H1 (cell line): ENCODE data around the gene GNAI2. TPM values are rescaled to one million over a fixed set of nuclear protein-coding genes. Genes with fewer than 3 reads are reported as not detected.

Experiments used
- CTCF ChIA-PET: fragments of 300-600 bp; sonication (Branson Sonifier 250); formaldehyde crosslinking; loops from one replicate; lab custom pipeline; 2021; ENCODE audit not compliant: partially characterized antibody; lab: Charles Lee
- POLR2A ChIA-PET: fragments of 300-600 bp; sonication (Branson Sonifier 250); formaldehyde crosslinking; loops from one replicate; lab custom pipeline; 2021; ENCODE audit warnings: inconsistent platforms; ENCODE audit not compliant: partially characterized antibody; lab: Charles Lee
- DNase-seq, 2 experiments: peaks; one replicate each; pipeline versions ENCODE4 v3.0.0 to v3.0.0-alpha.2; 2010 to 2022; ENCODE audit warnings: low spot score in 2 of 2, low read depth in 1 of 2, mixed read lengths in 1 of 2
- FAIRE-seq: peaks from 2 replicates; lab custom pipeline; 2011; peaks lifted over from hg19 to GRCh38; lab: Jason Lieb, UNC
- H2AFZ ChIP-seq: 2 replicates; pipeline ENCODE4 v1.8.1; 2012; ENCODE audit warnings: low read length, inconsistent platforms
- H2AK5ac ChIP-seq: 2 replicates; pipeline ENCODE4 v1.6.1; 2013; ENCODE audit warnings: low read depth, low read length
- H2BK120ac ChIP-seq: replicated peaks from 2 replicates; pipeline ENCODE3; 2013; ENCODE audit warnings: low read depth, low read length, inconsistent platforms
- H2BK12ac ChIP-seq: 2 replicates; pipeline ENCODE4 v1.6.1; 2013; ENCODE audit warnings: low read depth, low read length
- H2BK15ac ChIP-seq: 2 replicates; pipeline ENCODE4 v1.6.1; 2013; ENCODE audit warnings: low read length
- H2BK20ac ChIP-seq: 2 replicates; pipeline ENCODE4 v1.6.1; 2013; ENCODE audit warnings: low read length
- H2BK5ac ChIP-seq: 2 replicates; pipeline ENCODE4 v1.6.1; 2013; ENCODE audit warnings: low read depth, low read length
- H3K14ac ChIP-seq: 2 replicates; pipeline ENCODE4 v1.6.1; 2013; ENCODE audit warnings: inconsistent platforms; ENCODE audit not compliant: insufficient read length
- H3K18ac ChIP-seq: 2 replicates; pipeline ENCODE4 v1.6.1; 2013; ENCODE audit warnings: low read length; ENCODE audit errors: extremely low read depth
- H3K23ac ChIP-seq: 2 replicates; pipeline ENCODE4 v1.6.1; 2013; ENCODE audit warnings: inconsistent platforms; ENCODE audit not compliant: insufficient read length
- H3K23me2 ChIP-seq: 2 replicates; pipeline ENCODE4 v1.6.1; 2013; ENCODE audit warnings: low read depth, low read length
- H3K27ac ChIP-seq: 2 replicates; pipeline ENCODE4 v1.6.1; 2011; ENCODE audit warnings: low read depth, low read length, inconsistent platforms
- H3K27me3 ChIP-seq, 4 experiments: replicated peaks in 1 of 4; 1 replicate in 1 of 4; 2 replicates in 3 of 4; pipeline versions ENCODE4 v1.6.1 to v1.8.1; 2011 to 2013; ENCODE audit warnings: low read length in 3 of 4, mild to moderate bottlenecking in 3 of 4, inconsistent platforms in 2 of 4, mixed read lengths in 2 of 4, moderate library complexity in 1 of 4; ENCODE audit not compliant: control insufficient read depth in 3 of 4, insufficient read depth in 3 of 4; ENCODE audit errors: extremely low read depth in 1 of 4
- H3K36me3 ChIP-seq, 4 experiments: 2 replicates each; pipeline versions ENCODE4 v1.6.1 to v1.8.1; 2011 to 2013; ENCODE audit warnings: mild to moderate bottlenecking in 4 of 4, low read length in 3 of 4, moderate library complexity in 2 of 4, control low read depth in 1 of 4, inconsistent platforms in 1 of 4; ENCODE audit not compliant: insufficient read depth in 4 of 4, control insufficient read depth in 2 of 4
- H3K4ac ChIP-seq: replicated peaks from 2 replicates; pipeline ENCODE3; 2013; ENCODE audit warnings: low read length, low read depth, mixed read lengths, inconsistent platforms; ENCODE audit not compliant: insufficient read length
- H3K4me1 ChIP-seq, 4 experiments: replicated peaks in 1 of 4; 1 replicate in 1 of 4; 2 replicates in 3 of 4; pipeline versions ENCODE4 v1.6.1 to v1.8.1; 2011 to 2013; ENCODE audit warnings: low read length in 3 of 4, inconsistent platforms in 2 of 4, mixed read lengths in 1 of 4; ENCODE audit not compliant: insufficient read depth in 4 of 4, control insufficient read depth in 3 of 4
- H3K4me2 ChIP-seq, 2 experiments: 2 replicates each; pipeline versions ENCODE4 v1.6.1 to v1.8.1; 2011 to 2013; ENCODE audit warnings: low read depth in 2 of 2, low read length in 2 of 2, control low read depth in 1 of 2, inconsistent platforms in 1 of 2, mild to moderate bottlenecking in 1 of 2; ENCODE audit not compliant: insufficient read depth in 1 of 2
- H3K4me3 ChIP-seq, 4 experiments: fragments of 200-600, 300-600 bp in 1 of 4; sonication (generic), shearing (Covaris generic), sonication (Bioruptor Twin) in 1 of 4; 2 replicates each; pipeline versions ENCODE4 v1.5.1 to v1.8.1; 2011 to 2016; ENCODE audit warnings: low read length in 4 of 4, low read depth in 3 of 4, control low read depth in 2 of 4, inconsistent platforms in 2 of 4, mild to moderate bottlenecking in 2 of 4, mixed read lengths in 1 of 4, moderate library complexity in 1 of 4; ENCODE audit not compliant: insufficient read depth in 2 of 4; ENCODE audit errors: extremely low read depth in 1 of 4
- H3K56ac ChIP-seq: replicated peaks from 2 replicates; pipeline ENCODE3; 2013; ENCODE audit warnings: low read depth, mild to moderate bottlenecking, mixed read lengths, low read length, inconsistent platforms; ENCODE audit not compliant: insufficient read length
- H3K79me1 ChIP-seq: 2 replicates; pipeline ENCODE4 v1.6.1; 2013; ENCODE audit warnings: low read depth, low read length, control low read depth
- H3K79me2 ChIP-seq, 2 experiments: 2 replicates each; pipeline versions ENCODE4 v1.6.1 to v1.8.1; 2012 to 2013; ENCODE audit warnings: low read length in 2 of 2, mild to moderate bottlenecking in 2 of 2, inconsistent platforms in 1 of 2; ENCODE audit not compliant: insufficient read depth in 2 of 2, control insufficient read depth in 1 of 2
- H3K9ac ChIP-seq, 4 experiments: replicated peaks in 1 of 4; 1 replicate in 1 of 4; 2 replicates in 3 of 4; pipeline versions ENCODE4 v1.6.1 to v1.8.1; 2011 to 2013; ENCODE audit warnings: low read depth in 3 of 4, low read length in 3 of 4, control low read depth in 2 of 4, mild to moderate bottlenecking in 2 of 4, moderate library complexity in 2 of 4, inconsistent platforms in 1 of 4; ENCODE audit errors: extremely low read depth in 1 of 4
- H3K9me3 ChIP-seq, 2 experiments: 2 replicates each; pipeline versions ENCODE4 v1.6.1 to v1.8.1; 2012 to 2013; ENCODE audit warnings: mild to moderate bottlenecking in 2 of 2, moderate library complexity in 2 of 2, control low read depth in 1 of 2, inconsistent platforms in 1 of 2, low read depth in 1 of 2, low read length in 1 of 2, mixed read lengths in 1 of 2; ENCODE audit not compliant: insufficient read depth in 2 of 2
- H4K20me1 ChIP-seq, 2 experiments: replicated peaks in 1 of 2; 2 replicates each; pipeline versions ENCODE3 to v1.8.1; 2011 to 2013; ENCODE audit warnings: inconsistent platforms in 2 of 2, low read length in 2 of 2, mild to moderate bottlenecking in 1 of 2; ENCODE audit not compliant: insufficient read depth in 2 of 2, control insufficient read depth in 1 of 2
- H4K5ac ChIP-seq: 2 replicates; pipeline ENCODE4 v1.6.1; 2013; ENCODE audit warnings: low read length, low read depth, mixed read lengths, inconsistent platforms; ENCODE audit not compliant: insufficient read length
- H4K8ac ChIP-seq: 2 replicates; pipeline ENCODE4 v1.8.0; 2013; ENCODE audit warnings: mild to moderate bottlenecking, moderate library complexity, low read length, inconsistent platforms; ENCODE audit not compliant: insufficient read depth; ENCODE audit errors: extremely low read depth
- H4K91ac ChIP-seq: replicated peaks from 2 replicates; pipeline ENCODE3; 2013; ENCODE audit warnings: low read length, mixed read lengths, inconsistent platforms; ENCODE audit not compliant: insufficient read length
- BACH1 ChIP-seq: IDR thresholded peaks from 2 replicates; pipeline ENCODE4 v1.6.1; 2012; ENCODE audit warnings: low read length, improper control_type of control experiment
- BRCA1 ChIP-seq: IDR thresholded peaks from 2 replicates; pipeline ENCODE4 v1.6.1; 2012; ENCODE audit warnings: low read depth, low read length, improper control_type of control experiment
- KDM1A ChIP-seq: fragments of 200-600, 300-600 bp; sonication (generic); IDR thresholded peaks from 2 replicates; pipeline ENCODE4 v1.7.1; 2016; ENCODE audit warnings: mild to moderate bottlenecking, low read length, borderline replicate concordance
- KDM4A ChIP-seq: IDR thresholded peaks from one replicate; pipeline ENCODE4 v1.7.1; 2012; ENCODE audit warnings: low read depth, mild to moderate bottlenecking, moderate library complexity, low read length, inconsistent platforms; ENCODE audit not compliant: severe bottlenecking
- POLR2A ChIP-seq, 2 experiments: IDR thresholded peaks; 1 replicate in 1 of 2; 2 replicates in 1 of 2; pipeline ENCODE4 v1.6.1; 2011; ENCODE audit warnings: low read depth in 2 of 2, low read length in 2 of 2, mild to moderate bottlenecking in 2 of 2; ENCODE audit errors: control extremely low read depth in 1 of 2
- TAF1 ChIP-seq: IDR thresholded peaks from 2 replicates; pipeline ENCODE4 v1.6.1; 2011; ENCODE audit warnings: mild to moderate bottlenecking, low read depth, low read length
- TCF12 ChIP-seq: IDR thresholded peaks from 2 replicates; pipeline ENCODE4 v1.6.1; 2011; ENCODE audit warnings: low read depth, mild to moderate bottlenecking, low read length
- WGBS, 2 experiments: shearing (Covaris generic) in 1 of 2; methylation state at CpG; one replicate each; pipeline versions ENCODE4 v1.1.6 to v1.1.7; 2013 to 2015; ENCODE audit warnings: low lambda C conversion rate in 2 of 2, mixed read lengths in 2 of 2, inconsistent platforms in 1 of 2, low coverage in 1 of 2, missing lambda C conversion rate in 1 of 2; ENCODE audit not compliant: insufficient replicate concordance in 2 of 2, insufficient coverage in 1 of 2, insufficient read length in 1 of 2; ENCODE audit errors: extremely low coverage in 1 of 2, missing lambda C conversion rate in 1 of 2; 5-methylcytosine and 5-hydroxymethylcytosine counted together
- polyA plus RNA-seq, 7 experiments: library from polyadenylated mRNA; depleted of rRNA in 3 of 7; stranded (reverse) in 5 of 7; unstranded in 2 of 7; fragments of >200 nt in 5 of 7; fragments of 200-250 nt in 2 of 7; gene quantifications; 1 replicate in 5 of 7; 2 replicates in 1 of 7; 4 replicates in 1 of 7; pipeline versions ENCODE4 v1.2.1 to v1.2.3, GENCODE V29; 2011 to 2013; ENCODE audit warnings: missing spikeins in 2 of 7, mixed read lengths in 2 of 7
- total RNA-seq: library from RNA; stranded (reverse); fragmentation: NEBNext Ultra II Directional; extraction: Animal tissue kit (Norgen Biotek cat#: 25700); gene quantifications from 2 replicates; pipeline ENCODE4 v1.2.1, GENCODE V29; 2021

The GNAI2 gene
- total and polyA plus RNA-seq, 2 of the 8 experiments (the other 6 are each of a cell fraction or from before 2014, with no cell fraction given) = 168 to 539 TPM

DNA sequence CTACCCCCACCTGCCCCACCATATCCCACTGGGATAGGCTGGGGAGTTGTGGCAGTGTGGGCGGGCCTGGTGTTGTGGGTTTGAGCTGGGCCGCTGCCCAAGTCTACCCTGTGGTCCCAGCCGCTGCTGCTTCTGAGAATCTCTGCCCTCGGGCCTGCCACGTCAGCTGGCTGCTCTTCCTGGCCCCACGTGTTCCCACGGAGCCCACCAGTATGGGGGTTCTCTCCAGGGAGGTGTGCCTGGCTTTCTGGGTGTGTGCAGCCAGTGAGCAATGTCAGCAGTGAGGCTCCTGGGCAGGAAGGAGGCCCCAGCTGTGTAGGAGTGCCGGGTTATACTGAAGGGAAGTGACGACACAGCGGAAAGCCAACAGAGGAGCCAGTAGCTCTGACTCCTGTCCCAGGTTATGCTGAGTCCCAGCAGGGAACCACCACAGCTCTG is 10.5 kb downstream of the GNAI2 start:
- H4K8ac ChIP-seq = peak overlapping the region; percentile 58; the same call in 1 of the 2 replicates
- H2BK5ac ChIP-seq = peak overlapping the region; percentile 96
- DNase-seq = no peak
- peaks cover 21 to 90% of the 10 kb centered on the region in 2 experiments for H3K79me2 ChIP-seq
- H2BK120ac ChIP-seq = peak overlapping the region; percentile 38
- peak overlapping the region; percentile 29; the same call in 1 of the 2 replicates for H2AK5ac ChIP-seq
- H3K56ac ChIP-seq = peak overlapping the region; percentile 35
- no peak overlapping the region for H3K23ac ChIP-seq
- peak overlapping the region; percentile 92; the same call in 1 of the 2 replicates for H2BK12ac ChIP-seq
- WGBS, 2 experiments = 56% methylated on average over 8 of the region's 10 CpGs; no CpG with 5 or more reads in 1 of the 2 experiments
- H3K4me2 ChIP-seq = peak overlapping the region in 1 of 2 experiments; percentile 60; a peak in 2 of 4 replicates
- peak overlapping the region in 2 of 4 experiments; percentile 34 to 38; a peak in 3 of 7 replicates for H3K9ac ChIP-seq
- peak overlapping the region; percentile 39 for H4K5ac ChIP-seq
- H3K79me1 ChIP-seq = peaks cover 40% of the 10 kb centered on the region
- H3K27me3 ChIP-seq = no peaks in the 10 kb centered on the region
- TF ChIP-seq KDM4A = no peak
- TF ChIP-seq BACH1 = no peak
- no peak for TF ChIP-seq TCF12
- no peak for TF ChIP-seq BRCA1
- no peak for TF ChIP-seq POLR2A (IDR thresholded peaks at IDR 0.05; ENCODE audit: control extremely low read depth in 1 of 2, low read depth in 2 of 2, low read length in 2 of 2)
- no peak for TF ChIP-seq TAF1
- no peak for TF ChIP-seq KDM1A
- peak overlapping the region; percentile 98; the same call in 1 of the 2 replicates for H2BK15ac ChIP-seq
- POLR2A ChIA-PET = interaction anchor here (0.6 to 3.5 kb wide), 15 partner anchors 8 to 281 kb away, joined by 3 to 17 read pairs (median 4); partner anchors contain the start of gene IFRD2
- H3K4ac ChIP-seq = peak overlapping the region; percentile 88
- CTCF ChIA-PET = interaction anchor here (0.6 to 53.5 kb wide), 34 partner anchors 11 to 443 kb away, joined by 3 to 2149 read pairs (median 4); partner anchors contain the start of genes GNAI2, GNAT1, HYAL3 and INKA1
- H2BK20ac ChIP-seq = peak overlapping the region; percentile 18; the same call in 1 of the 2 replicates
- H3K4me1 ChIP-seq = peaks cover 5 to 44% (median 37%) of the 10 kb centered on the region in 4 experiments
- H3K36me3 ChIP-seq = peaks cover 0 to 3% (median 2%) of the 10 kb centered on the region in 4 experiments; a peak in 2 of 8 replicates
- H4K91ac ChIP-seq = peak overlapping the region; percentile 86
- peak overlapping the region; percentile 53; the same call in 1 of the 2 replicates for H3K27ac ChIP-seq
- peak overlapping the region in 2 of 4 experiments; percentile 10 to 27; a peak in 2 of 8 replicates for H3K4me3 ChIP-seq
- no peak overlapping the region for H2AFZ ChIP-seq
- no peak for FAIRE-seq
- H3K14ac ChIP-seq = no peak overlapping the region
- H4K20me1 ChIP-seq = peaks cover 18 to 38% of the 10 kb centered on the region in 2 experiments
- H3K9me3 ChIP-seq = no peaks in the 10 kb centered on the region
- H3K23me2 ChIP-seq = peaks cover 2% of the 10 kb centered on the region; the same call in 1 of the 2 replicates
- H3K18ac ChIP-seq = peak overlapping the region; percentile 84; the same call in 1 of the 2 replicates
